ENCODE measurements around the gene LAMB3.

- TF ChIP-seq, protein P1, sequence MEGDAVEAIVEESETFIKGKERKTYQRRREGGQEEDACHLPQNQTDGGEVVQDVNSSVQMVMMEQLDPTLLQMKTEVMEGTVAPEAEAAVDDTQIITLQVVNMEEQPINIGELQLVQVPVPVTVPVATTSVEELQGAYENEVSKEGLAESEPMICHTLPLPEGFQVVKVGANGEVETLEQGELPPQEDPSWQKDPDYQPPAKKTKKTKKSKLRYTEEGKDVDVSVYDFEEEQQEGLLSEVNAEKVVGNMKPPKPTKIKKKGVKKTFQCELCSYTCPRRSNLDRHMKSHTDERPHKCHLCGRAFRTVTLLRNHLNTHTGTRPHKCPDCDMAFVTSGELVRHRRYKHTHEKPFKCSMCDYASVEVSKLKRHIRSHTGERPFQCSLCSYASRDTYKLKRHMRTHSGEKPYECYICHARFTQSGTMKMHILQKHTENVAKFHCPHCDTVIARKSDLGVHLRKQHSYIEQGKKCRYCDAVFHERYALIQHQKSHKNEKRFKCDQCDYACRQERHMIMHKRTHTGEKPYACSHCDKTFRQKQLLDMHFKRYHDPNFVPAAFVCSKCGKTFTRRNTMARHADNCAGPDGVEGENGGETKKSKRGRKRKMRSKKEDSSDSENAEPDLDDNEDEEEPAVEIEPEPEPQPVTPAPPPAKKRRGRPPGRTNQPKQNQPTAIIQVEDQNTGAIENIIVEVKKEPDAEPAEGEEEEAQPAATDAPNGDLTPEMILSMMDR (IDR thresholded peaks at IDR 0.05) = no peak
- TF ChIP-seq ZFX (IDR thresholded peaks at IDR 0.05; ENCODE audit: borderline replicate concordance) = no peak
These were observed 10.7 kb upstream of the LAMB3 start for GRCh38 chr1:209662879-209663327.

All from 22Rv1 (cell line).